SIG-M5 (cell line): ENCODE results near the gene ACKR2.
"Not testable (repeated sequence)": the region's sequence is repeated elsewhere in the genome, so short reads cannot be mapped to it uniquely, and the experiment has no call there.

Experiments
- DNase-seq: peaks from one replicate; lab custom pipeline; 2025; lab: John Stamatoyannopoulos, UW

ACKR2 gene

GRCh38 chr3:42801784-42802183, 7.5 kb upstream of the ACKR2 start:
- DNase-seq = no peak

DNA sequence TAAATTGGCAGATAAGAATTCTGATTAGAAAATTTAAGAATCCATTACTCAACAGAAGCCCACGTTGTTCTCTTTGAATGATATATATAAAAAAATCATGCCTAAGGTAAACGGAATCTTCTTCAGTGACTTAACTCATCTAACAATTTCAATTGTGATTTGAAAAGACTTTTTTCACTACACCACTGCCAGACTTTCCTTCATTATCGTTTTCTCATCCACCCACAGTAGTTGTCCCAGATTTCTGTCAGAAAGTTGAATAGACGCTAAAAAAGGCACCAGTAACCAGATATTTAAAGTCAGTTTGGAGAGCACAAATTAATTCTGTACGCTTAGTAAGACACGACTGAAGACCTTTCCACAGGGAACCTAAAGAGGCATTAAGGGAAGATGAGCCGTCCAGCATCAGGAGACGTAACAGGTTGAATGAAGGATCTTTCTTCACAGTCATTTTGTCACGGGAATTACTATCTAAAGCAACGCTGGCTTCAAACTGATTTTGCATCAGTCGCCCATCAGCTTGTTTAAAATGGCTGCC, 6.3 kb upstream of the ACKR2 start:
- DNase-seq = no peak

DNA sequence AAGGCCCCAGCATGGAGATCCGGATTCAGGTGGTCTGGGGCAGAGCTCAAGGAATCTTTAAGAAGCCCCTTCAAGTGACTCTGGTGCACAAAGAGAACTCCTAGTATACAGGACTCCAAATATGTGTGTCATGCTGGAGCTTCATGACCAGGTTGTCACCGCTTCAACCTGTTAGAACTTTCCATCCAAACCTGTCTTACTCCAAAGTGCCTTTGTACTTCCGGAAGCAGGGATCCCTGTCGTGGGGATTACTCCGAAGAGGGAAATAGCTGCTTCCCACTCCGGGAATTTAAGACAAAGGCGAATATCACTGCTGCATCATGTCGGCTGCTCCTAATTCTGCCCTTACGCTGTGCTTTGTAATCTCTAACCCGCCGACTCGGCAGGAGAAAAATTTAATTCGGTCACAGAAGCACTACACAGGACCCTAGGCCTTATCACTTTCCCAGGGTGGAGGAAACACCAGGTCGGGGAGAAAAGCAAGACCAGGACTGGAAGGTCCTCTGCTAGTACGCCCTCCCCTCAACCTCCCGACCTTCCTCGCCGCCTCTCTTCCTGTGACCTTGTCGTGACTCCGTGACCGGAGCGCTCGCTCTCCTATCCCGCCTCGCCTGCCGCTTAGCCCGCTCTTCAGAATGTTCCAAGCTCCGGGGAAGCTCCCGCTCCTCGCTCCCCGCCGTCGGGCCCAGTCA, 5.7 kb upstream of the ACKR2 start:
- no peak for DNase-seq

DNA sequence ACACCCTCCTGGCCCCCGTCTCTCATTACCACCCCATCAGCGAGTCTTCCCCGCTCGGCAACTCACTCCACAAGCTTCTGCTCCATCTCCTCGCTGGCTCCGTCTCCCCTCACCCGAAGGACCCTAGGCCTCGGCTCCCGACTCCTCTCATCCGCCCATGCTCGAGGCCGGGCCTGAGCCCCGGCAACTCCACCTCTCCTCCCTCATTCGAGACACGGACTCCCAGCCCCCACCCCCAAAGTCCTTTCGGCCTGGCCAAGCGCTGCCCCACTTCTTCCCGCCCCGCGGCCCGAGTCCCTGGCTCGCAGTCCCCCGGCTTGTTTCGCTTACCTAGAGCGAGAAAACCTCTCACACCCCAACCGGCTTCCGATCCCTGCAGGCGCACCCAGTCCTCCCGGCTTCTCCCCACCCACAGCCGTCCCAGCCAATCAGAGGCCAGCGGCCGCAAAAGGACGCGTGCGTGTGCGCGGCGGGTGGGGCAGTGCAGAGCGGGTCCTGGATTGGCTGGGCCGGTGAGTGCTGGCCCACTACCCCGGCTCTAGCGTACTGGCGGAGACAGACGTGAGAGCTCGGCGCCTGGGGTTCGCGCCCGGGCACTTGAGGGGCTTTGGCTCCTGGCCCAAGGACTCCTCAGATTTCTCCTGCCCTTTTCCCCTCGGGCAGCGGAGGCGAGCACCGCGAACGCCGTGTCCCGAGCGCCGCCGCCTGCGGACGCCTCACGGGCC, 5.0 kb upstream of the ACKR2 start, which contains the start of gene HIGD1A:
Gene HIGD1A, minus strand, starts transcription at position 385 of the 725 bp plus-strand sequence. CDS start 10,237 bp downstream, outside the sequence.
- DNase-seq = peak; percentile 73

DNA sequence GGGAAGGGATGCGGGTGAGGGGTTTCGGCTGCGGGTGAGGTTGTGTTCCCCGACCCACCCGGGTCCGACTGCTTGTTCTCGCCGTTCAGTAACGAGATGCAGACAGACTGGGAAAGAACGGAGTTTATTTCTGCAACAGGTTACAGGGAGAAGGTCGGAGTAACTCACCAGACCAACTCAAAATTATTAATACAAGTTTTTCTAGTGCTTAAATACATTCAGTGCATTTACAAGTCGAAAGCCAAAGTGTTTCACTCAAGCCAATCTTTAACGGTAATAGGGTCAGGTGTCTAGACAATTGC, 4.5 kb upstream of the ACKR2 start:
- no peak for DNase-seq

DNA sequence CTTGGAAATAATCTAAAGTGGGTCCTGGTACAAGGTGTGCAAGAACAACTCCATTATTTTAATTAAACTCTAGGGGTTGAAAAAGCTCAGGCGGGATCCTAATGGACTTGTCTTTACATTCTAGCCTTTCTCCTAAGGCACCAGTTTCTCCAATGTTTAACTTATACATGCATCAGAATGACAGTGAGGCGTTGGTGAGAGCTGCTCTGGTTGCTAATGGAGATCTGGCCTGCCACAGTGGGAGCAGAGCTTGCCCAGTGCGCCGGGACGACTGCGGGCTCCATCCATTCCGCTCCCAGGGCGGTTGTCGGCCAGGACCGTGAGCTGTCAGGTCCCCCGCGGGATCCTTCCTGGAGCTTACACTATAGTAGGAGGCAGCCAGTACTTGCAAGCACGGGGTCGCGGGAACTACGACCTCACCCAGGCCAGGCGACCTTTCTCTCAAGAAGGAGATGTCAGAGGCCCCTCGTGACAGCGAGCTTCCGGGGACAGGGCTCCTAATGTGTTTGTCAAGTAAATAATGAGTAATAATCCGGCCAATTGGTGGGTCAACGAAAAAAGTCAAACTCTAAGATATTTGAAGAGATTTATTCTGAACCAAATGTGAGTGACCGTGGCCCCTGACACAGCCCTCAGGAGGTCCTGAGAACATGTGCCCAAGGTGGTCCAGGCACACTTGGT, 4.0 kb upstream of the ACKR2 start:
- no peak for DNase-seq

DNA sequence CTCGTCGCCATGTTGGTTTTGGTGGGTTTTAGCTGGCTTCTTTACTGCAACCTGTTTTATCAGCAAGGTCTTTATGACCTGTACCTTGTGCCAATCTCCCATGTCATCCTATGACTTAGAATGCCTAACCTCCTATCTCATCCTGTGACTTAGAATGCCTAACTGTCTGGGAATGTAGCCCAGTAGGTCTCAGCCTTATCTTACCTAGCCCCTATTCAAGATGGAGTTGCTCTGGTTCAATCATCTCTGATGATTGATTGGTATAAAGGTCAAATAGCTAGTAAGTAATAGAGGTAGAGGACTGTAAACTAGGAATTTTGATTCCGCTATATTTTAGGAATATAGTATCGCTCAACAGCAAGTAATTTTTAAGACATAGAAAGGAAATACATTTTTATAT, 1.3 kb upstream of the ACKR2 start:
- DNase-seq = no peak

GRCh38 chr3:42810706-42811105, 1.5 kb downstream of the ACKR2 start:
- DNase-seq = not testable (repeated sequence)

GRCh38 chr3:42811118-42811883, 2.1 kb downstream of the ACKR2 start:
- DNase-seq = not testable (repeated sequence)

- DNase-seq = no peak
Measured at GRCh38 chr3:42814246-42814645, 5.0 kb downstream of the ACKR2 start.

GRCh38 chr3:42814914-42815507, 5.8 kb downstream of the ACKR2 start:
- DNase-seq = no peak

GRCh38 chr3:42815826-42816225, 6.6 kb downstream of the ACKR2 start:
- DNase-seq = no peak

GRCh38 chr3:42819351-42819965, 10.2 kb downstream of the ACKR2 start:
- DNase-seq = no peak

GRCh38 chr3:42820746-42821051, 11.5 kb downstream of the ACKR2 start:
- DNase-seq = no peak

DNA sequence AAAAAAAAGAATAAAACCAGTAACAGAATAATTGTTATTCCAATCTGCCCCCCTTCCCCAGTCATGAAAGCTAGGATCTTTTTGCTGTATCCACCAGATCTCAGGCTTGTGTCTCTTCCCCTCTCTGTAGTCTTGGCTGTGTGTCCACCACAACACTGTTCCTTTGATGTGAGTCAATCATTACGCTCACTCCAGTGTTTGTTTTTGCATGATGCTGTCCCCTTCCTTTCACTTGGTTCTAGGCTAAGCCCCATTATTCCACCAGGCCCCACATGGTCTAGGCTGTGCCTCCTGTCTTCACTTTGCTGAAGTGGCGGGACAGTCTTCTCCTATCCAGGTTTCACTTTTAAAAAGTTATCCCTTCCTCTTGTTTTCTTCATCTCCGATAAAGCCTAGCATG, 13.6 kb downstream of the ACKR2 start:
- DNase-seq = no peak

GRCh38 chr3:42823351-42823750, 14.1 kb downstream of the ACKR2 start:
- no peak for DNase-seq

DNA sequence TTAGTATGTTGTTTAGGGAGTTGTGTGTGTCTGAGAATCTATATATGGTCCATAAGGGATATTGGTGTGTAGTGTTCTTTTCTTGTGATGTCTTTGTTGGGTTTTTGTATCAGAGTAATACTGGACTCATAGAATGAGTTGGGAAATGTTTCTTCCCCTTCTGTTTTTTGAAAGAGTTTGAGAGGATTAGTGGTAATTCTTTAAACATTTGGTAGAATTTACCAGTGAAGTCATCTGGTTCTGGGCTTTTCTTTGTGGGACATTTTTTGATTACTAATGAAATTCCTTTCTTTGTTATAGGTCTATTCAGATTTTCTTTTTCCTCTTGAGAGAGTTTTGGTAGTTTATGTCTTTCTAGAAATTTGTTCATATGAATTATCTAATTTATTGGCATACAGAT, 16.9 kb downstream of the ACKR2 start:
- no peak for DNase-seq

DNA sequence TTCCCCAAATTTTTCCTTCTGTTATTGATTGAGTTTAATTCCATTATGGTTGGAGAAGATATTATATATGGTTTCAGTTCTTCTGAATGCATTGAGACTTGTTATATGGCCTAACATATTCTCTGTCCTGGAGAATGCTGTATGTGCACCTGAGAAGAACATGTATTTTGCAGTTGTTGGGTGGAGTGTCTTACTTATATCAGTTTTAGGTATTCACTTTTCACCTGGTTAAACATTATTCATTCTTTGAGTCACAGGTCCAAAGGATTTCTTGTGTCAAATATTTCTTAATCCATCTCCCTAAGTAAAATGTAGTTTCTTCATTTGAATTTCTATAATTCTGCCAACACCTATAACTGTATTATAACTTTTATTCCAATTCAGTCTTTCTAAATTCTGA, 17.8 kb downstream of the ACKR2 start:
- no peak for DNase-seq

DNA sequence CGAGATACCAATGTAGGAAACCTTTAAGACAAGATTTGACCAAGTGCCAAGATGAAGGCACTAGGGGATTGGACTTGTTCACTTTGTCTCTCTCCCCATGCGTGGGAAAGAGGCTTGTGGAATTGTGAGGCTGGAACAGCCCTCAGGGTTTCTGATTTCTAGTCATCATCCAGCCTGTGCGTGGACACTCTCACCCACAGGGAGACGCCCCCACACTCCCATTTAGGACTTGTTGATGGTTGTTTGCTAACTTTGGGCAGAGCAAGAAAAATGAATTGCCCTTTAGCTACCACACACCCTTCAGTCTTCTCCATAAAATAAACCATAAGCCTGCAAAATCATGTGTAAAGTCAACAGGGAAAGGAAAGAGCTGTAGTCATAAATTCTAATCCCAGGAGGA, 18.4 kb downstream of the ACKR2 start:
- DNase-seq = no peak

GRCh38 chr3:42829083-42829627, 19.9 kb downstream of the ACKR2 start:
- no peak for DNase-seq
